H1 (cell line): ENCODE measurements around the gene GBGT1. TPM values are rescaled to one million over a fixed set of nuclear protein-coding genes. Genes with fewer than 3 reads are reported as not detected.

Experiments
- CTCF ChIA-PET: fragments of 300-600 bp; sonication (Branson Sonifier 250); formaldehyde crosslinking; loops from one replicate; lab custom pipeline; 2021; ENCODE audit not compliant: partially characterized antibody; lab: Charles Lee
- POLR2A ChIA-PET: fragments of 300-600 bp; sonication (Branson Sonifier 250); formaldehyde crosslinking; loops from one replicate; lab custom pipeline; 2021; ENCODE audit warnings: inconsistent platforms; ENCODE audit not compliant: partially characterized antibody; lab: Charles Lee
- DNase-seq, 2 experiments: peaks; one replicate each; pipeline versions ENCODE4 v3.0.0 to v3.0.0-alpha.2; 2010 to 2022; ENCODE audit warnings: low spot score in 2 of 2, low read depth in 1 of 2, mixed read lengths in 1 of 2
- FAIRE-seq: peaks from 2 replicates; lab custom pipeline; 2011; peaks lifted over from hg19 to GRCh38; lab: Jason Lieb, UNC
- H2AFZ ChIP-seq: 2 replicates; pipeline ENCODE4 v1.8.1; 2012; ENCODE audit warnings: low read length, inconsistent platforms
- H2AK5ac ChIP-seq: 2 replicates; pipeline ENCODE4 v1.6.1; 2013; ENCODE audit warnings: low read depth, low read length
- H2BK120ac ChIP-seq: replicated peaks from 2 replicates; pipeline ENCODE3; 2013; ENCODE audit warnings: low read depth, low read length, inconsistent platforms
- H2BK12ac ChIP-seq: 2 replicates; pipeline ENCODE4 v1.6.1; 2013; ENCODE audit warnings: low read depth, low read length
- H2BK15ac ChIP-seq: 2 replicates; pipeline ENCODE4 v1.6.1; 2013; ENCODE audit warnings: low read length
- H2BK20ac ChIP-seq: 2 replicates; pipeline ENCODE4 v1.6.1; 2013; ENCODE audit warnings: low read length
- H2BK5ac ChIP-seq: 2 replicates; pipeline ENCODE4 v1.6.1; 2013; ENCODE audit warnings: low read depth, low read length
- H3K14ac ChIP-seq: 2 replicates; pipeline ENCODE4 v1.6.1; 2013; ENCODE audit warnings: inconsistent platforms; ENCODE audit not compliant: insufficient read length
- H3K18ac ChIP-seq: 2 replicates; pipeline ENCODE4 v1.6.1; 2013; ENCODE audit warnings: low read length; ENCODE audit errors: extremely low read depth
- H3K23ac ChIP-seq: 2 replicates; pipeline ENCODE4 v1.6.1; 2013; ENCODE audit warnings: inconsistent platforms; ENCODE audit not compliant: insufficient read length
- H3K23me2 ChIP-seq: 2 replicates; pipeline ENCODE4 v1.6.1; 2013; ENCODE audit warnings: low read depth, low read length
- H3K27ac ChIP-seq: 2 replicates; pipeline ENCODE4 v1.6.1; 2011; ENCODE audit warnings: low read depth, low read length, inconsistent platforms
- H3K27me3 ChIP-seq, 4 experiments: replicated peaks in 1 of 4; 1 replicate in 1 of 4; 2 replicates in 3 of 4; pipeline versions ENCODE4 v1.6.1 to v1.8.1; 2011 to 2013; ENCODE audit warnings: low read length in 3 of 4, mild to moderate bottlenecking in 3 of 4, inconsistent platforms in 2 of 4, mixed read lengths in 2 of 4, moderate library complexity in 1 of 4; ENCODE audit not compliant: control insufficient read depth in 3 of 4, insufficient read depth in 3 of 4; ENCODE audit errors: extremely low read depth in 1 of 4
- H3K36me3 ChIP-seq, 4 experiments: 2 replicates each; pipeline versions ENCODE4 v1.6.1 to v1.8.1; 2011 to 2013; ENCODE audit warnings: mild to moderate bottlenecking in 4 of 4, low read length in 3 of 4, moderate library complexity in 2 of 4, control low read depth in 1 of 4, inconsistent platforms in 1 of 4; ENCODE audit not compliant: insufficient read depth in 4 of 4, control insufficient read depth in 2 of 4
- H3K4ac ChIP-seq: replicated peaks from 2 replicates; pipeline ENCODE3; 2013; ENCODE audit warnings: low read length, low read depth, mixed read lengths, inconsistent platforms; ENCODE audit not compliant: insufficient read length
- H3K4me1 ChIP-seq, 4 experiments: replicated peaks in 1 of 4; 1 replicate in 1 of 4; 2 replicates in 3 of 4; pipeline versions ENCODE4 v1.6.1 to v1.8.1; 2011 to 2013; ENCODE audit warnings: low read length in 3 of 4, inconsistent platforms in 2 of 4, mixed read lengths in 1 of 4; ENCODE audit not compliant: insufficient read depth in 4 of 4, control insufficient read depth in 3 of 4
- H3K4me2 ChIP-seq, 2 experiments: 2 replicates each; pipeline versions ENCODE4 v1.6.1 to v1.8.1; 2011 to 2013; ENCODE audit warnings: low read depth in 2 of 2, low read length in 2 of 2, control low read depth in 1 of 2, inconsistent platforms in 1 of 2, mild to moderate bottlenecking in 1 of 2; ENCODE audit not compliant: insufficient read depth in 1 of 2
- H3K4me3 ChIP-seq, 4 experiments: fragments of 200-600, 300-600 bp in 1 of 4; sonication (generic), shearing (Covaris generic), sonication (Bioruptor Twin) in 1 of 4; 2 replicates each; pipeline versions ENCODE4 v1.5.1 to v1.8.1; 2011 to 2016; ENCODE audit warnings: low read length in 4 of 4, low read depth in 3 of 4, control low read depth in 2 of 4, inconsistent platforms in 2 of 4, mild to moderate bottlenecking in 2 of 4, mixed read lengths in 1 of 4, moderate library complexity in 1 of 4; ENCODE audit not compliant: insufficient read depth in 2 of 4; ENCODE audit errors: extremely low read depth in 1 of 4
- H3K56ac ChIP-seq: replicated peaks from 2 replicates; pipeline ENCODE3; 2013; ENCODE audit warnings: low read depth, mild to moderate bottlenecking, mixed read lengths, low read length, inconsistent platforms; ENCODE audit not compliant: insufficient read length
- H3K79me1 ChIP-seq: 2 replicates; pipeline ENCODE4 v1.6.1; 2013; ENCODE audit warnings: low read depth, low read length, control low read depth
- H3K79me2 ChIP-seq, 2 experiments: 2 replicates each; pipeline versions ENCODE4 v1.6.1 to v1.8.1; 2012 to 2013; ENCODE audit warnings: low read length in 2 of 2, mild to moderate bottlenecking in 2 of 2, inconsistent platforms in 1 of 2; ENCODE audit not compliant: insufficient read depth in 2 of 2, control insufficient read depth in 1 of 2
- H3K9ac ChIP-seq, 4 experiments: replicated peaks in 1 of 4; 1 replicate in 1 of 4; 2 replicates in 3 of 4; pipeline versions ENCODE4 v1.6.1 to v1.8.1; 2011 to 2013; ENCODE audit warnings: low read depth in 3 of 4, low read length in 3 of 4, control low read depth in 2 of 4, mild to moderate bottlenecking in 2 of 4, moderate library complexity in 2 of 4, inconsistent platforms in 1 of 4; ENCODE audit errors: extremely low read depth in 1 of 4
- H3K9me3 ChIP-seq, 2 experiments: 2 replicates each; pipeline versions ENCODE4 v1.6.1 to v1.8.1; 2012 to 2013; ENCODE audit warnings: mild to moderate bottlenecking in 2 of 2, moderate library complexity in 2 of 2, control low read depth in 1 of 2, inconsistent platforms in 1 of 2, low read depth in 1 of 2, low read length in 1 of 2, mixed read lengths in 1 of 2; ENCODE audit not compliant: insufficient read depth in 2 of 2
- H4K20me1 ChIP-seq, 2 experiments: replicated peaks in 1 of 2; 2 replicates each; pipeline versions ENCODE3 to v1.8.1; 2011 to 2013; ENCODE audit warnings: inconsistent platforms in 2 of 2, low read length in 2 of 2, mild to moderate bottlenecking in 1 of 2; ENCODE audit not compliant: insufficient read depth in 2 of 2, control insufficient read depth in 1 of 2
- H4K5ac ChIP-seq: 2 replicates; pipeline ENCODE4 v1.6.1; 2013; ENCODE audit warnings: low read length, low read depth, mixed read lengths, inconsistent platforms; ENCODE audit not compliant: insufficient read length
- H4K8ac ChIP-seq: 2 replicates; pipeline ENCODE4 v1.8.0; 2013; ENCODE audit warnings: mild to moderate bottlenecking, moderate library complexity, low read length, inconsistent platforms; ENCODE audit not compliant: insufficient read depth; ENCODE audit errors: extremely low read depth
- H4K91ac ChIP-seq: replicated peaks from 2 replicates; pipeline ENCODE3; 2013; ENCODE audit warnings: low read length, mixed read lengths, inconsistent platforms; ENCODE audit not compliant: insufficient read length
- BACH1 ChIP-seq: IDR thresholded peaks from 2 replicates; pipeline ENCODE4 v1.6.1; 2012; ENCODE audit warnings: low read length, improper control_type of control experiment
- CREB1 ChIP-seq: IDR thresholded peaks from 2 replicates; pipeline ENCODE4 v1.6.1; 2012; ENCODE audit warnings: inconsistent platforms
- JUN ChIP-seq: IDR thresholded peaks from 2 replicates; pipeline ENCODE4 v1.6.1; 2011; ENCODE audit warnings: low read depth, mild to moderate bottlenecking, improper control_type of control experiment, low read length
- NANOG ChIP-seq: IDR thresholded peaks from 2 replicates; pipeline ENCODE4 v1.6.1; 2011; ENCODE audit warnings: low read length, low read depth, mild to moderate bottlenecking, inconsistent platforms; ENCODE audit not compliant: insufficient read depth, poor library complexity, severe bottlenecking
- POU5F1 ChIP-seq: IDR thresholded peaks from 2 replicates; pipeline ENCODE4 v1.6.1; 2011; ENCODE audit warnings: low read depth, mild to moderate bottlenecking, low read length, moderate library complexity
- RAD21 ChIP-seq, 2 experiments: IDR thresholded peaks in 1 of 2; conservative IDR thresholded peaks in 1 of 2; 2 replicates each; pipeline ENCODE4 v1.6.1; 2011; ENCODE audit warnings: low read depth in 2 of 2, low read length in 2 of 2, improper control_type of control experiment in 1 of 2, inconsistent platforms in 1 of 2, mild to moderate bottlenecking in 1 of 2, moderate library complexity in 1 of 2
- SP4 ChIP-seq: IDR thresholded peaks from 2 replicates; pipeline ENCODE4 v1.6.1; 2012; ENCODE audit warnings: low read length, inconsistent platforms
- SRF ChIP-seq: IDR thresholded peaks from 2 replicates; pipeline ENCODE4 v1.6.1; 2011; ENCODE audit warnings: mild to moderate bottlenecking, low read depth, low read length, moderate library complexity
- TAF7 ChIP-seq: optimal IDR thresholded peaks from 2 replicates; pipeline ENCODE3; 2011; ENCODE audit warnings: low read depth, mild to moderate bottlenecking, inconsistent platforms, low read length, moderate library complexity, borderline replicate concordance
- WGBS, 2 experiments: shearing (Covaris generic) in 1 of 2; methylation state at CpG; one replicate each; pipeline versions ENCODE4 v1.1.6 to v1.1.7; 2013 to 2015; ENCODE audit warnings: low lambda C conversion rate in 2 of 2, mixed read lengths in 2 of 2, inconsistent platforms in 1 of 2, low coverage in 1 of 2, missing lambda C conversion rate in 1 of 2; ENCODE audit not compliant: insufficient replicate concordance in 2 of 2, insufficient coverage in 1 of 2, insufficient read length in 1 of 2; ENCODE audit errors: extremely low coverage in 1 of 2, missing lambda C conversion rate in 1 of 2; 5-methylcytosine and 5-hydroxymethylcytosine counted together
- polyA plus RNA-seq, 7 experiments: library from polyadenylated mRNA; depleted of rRNA in 3 of 7; stranded (reverse) in 5 of 7; unstranded in 2 of 7; fragments of >200 nt in 5 of 7; fragments of 200-250 nt in 2 of 7; gene quantifications; 1 replicate in 5 of 7; 2 replicates in 1 of 7; 4 replicates in 1 of 7; pipeline versions ENCODE4 v1.2.1 to v1.2.3, GENCODE V29; 2011 to 2013; ENCODE audit warnings: missing spikeins in 2 of 7, mixed read lengths in 2 of 7
- total RNA-seq: library from RNA; stranded (reverse); fragmentation: NEBNext Ultra II Directional; extraction: Animal tissue kit (Norgen Biotek cat#: 25700); gene quantifications from 2 replicates; pipeline ENCODE4 v1.2.1, GENCODE V29; 2021
- TF ChIP-seq, protein P1 (sequence below), 3 experiments: IDR thresholded peaks; 1 replicate in 2 of 3; 2 replicates in 1 of 3; pipeline versions ENCODE4 v1.5.1 to v1.6.1; 2011; ENCODE audit warnings: low read length in 3 of 3, mild to moderate bottlenecking in 3 of 3, inconsistent platforms in 2 of 3, low read depth in 1 of 3, moderate library complexity in 1 of 3; ENCODE audit not compliant: insufficient read depth in 1 of 3; ENCODE audit errors: control extremely low read depth in 1 of 3

Gene GBGT1
- total and polyA plus RNA-seq, 2 of the 8 experiments (the other 6 are each of a cell fraction or from before 2014, with no cell fraction given) = 7.1 to 9.7 TPM

DNA sequence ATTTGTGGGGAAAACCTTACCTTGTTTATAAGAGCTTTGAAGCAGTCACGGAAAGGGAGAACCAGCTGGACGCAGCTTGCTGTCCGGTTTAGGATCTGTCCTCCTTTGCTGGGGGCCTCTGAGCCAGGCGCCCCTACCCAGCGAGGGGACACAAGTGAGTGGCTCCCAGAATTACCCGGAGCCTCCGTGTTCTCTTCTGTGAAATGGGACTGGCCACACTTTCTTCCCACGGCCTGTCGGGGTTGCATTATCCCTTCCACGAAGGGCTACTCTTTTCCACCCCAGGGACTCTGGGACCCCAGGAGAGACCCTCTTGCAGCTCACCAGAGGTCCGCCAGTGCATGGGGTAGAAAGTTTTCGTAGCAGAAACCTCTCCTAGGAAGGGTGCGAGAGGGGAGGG lies 477 bp upstream of the GBGT1 start:
- Histone ChIP-seq H3K9ac (no peak overlapping the region), H2AFZ (peak overlapping the region; percentile 54; the same call in 1 of the 2 replicates), H3K4me2 (peak overlapping the region; percentile 60 to 83), H3K4ac (no peak overlapping the region), H3K18ac (no peak overlapping the region), H4K20me1 (peaks cover 0 to 8% of the 10 kb centered on the region in 2 experiments), H3K27ac (no peak overlapping the region), H2BK20ac (no peak overlapping the region), H3K23ac (no peak overlapping the region), H4K91ac (no peak overlapping the region), H3K14ac (no peak overlapping the region), H2BK15ac (no peak overlapping the region), H4K5ac (no peak overlapping the region), H3K27me3 (peaks cover 2 to 25% (median 16%) of the 10 kb centered on the region in 4 experiments), H3K36me3 (no peaks in the 10 kb centered on the region), H2AK5ac (no peak overlapping the region), H3K23me2 (peaks cover 7% of the 10 kb centered on the region; the same call in 1 of the 2 replicates), H3K9me3 (no peaks in the 10 kb centered on the region), H3K79me2 (no peaks in the 10 kb centered on the region), H4K8ac (0 out of 2 replicates have a peak overlapping the region, but pooled peaks have one; percentile 74), H3K4me1 (peaks cover 0 to 3% (median 0%) of the 10 kb centered on the region in 4 experiments; a peak in 2 of 7 replicates), H2BK120ac (no peak overlapping the region), H2BK12ac (no peak overlapping the region), H2BK5ac (no peak overlapping the region), H3K79me1 (no peaks in the 10 kb centered on the region), H3K4me3 (peak overlapping the region; percentile 42 to 75 (median 54); a peak in 6 of 8 replicates), H3K56ac (no peak overlapping the region)
- POLR2A ChIA-PET = interaction anchor here (0.7 to 0.8 kb wide), 2 partner anchors 15 to 50 kb away, joined by 3 to 4 read pairs; no protein-coding TSS in a partner anchor
- TF ChIP-seq BACH1 (no peak), RAD21 (IDR thresholded peaks at IDR 0.05 in 1 of 2, conservative IDR thresholded peaks at IDR 0.05 in 1 of 2; ENCODE audit: low read depth in 2 of 2, low read length in 2 of 2) (no peak), SP4 (no peak), CREB1 (no peak), POU5F1 (no peak), NANOG (no peak), JUN (no peak), SRF (no peak), TAF7 (no peak)
- TF ChIP-seq, protein P1, sequence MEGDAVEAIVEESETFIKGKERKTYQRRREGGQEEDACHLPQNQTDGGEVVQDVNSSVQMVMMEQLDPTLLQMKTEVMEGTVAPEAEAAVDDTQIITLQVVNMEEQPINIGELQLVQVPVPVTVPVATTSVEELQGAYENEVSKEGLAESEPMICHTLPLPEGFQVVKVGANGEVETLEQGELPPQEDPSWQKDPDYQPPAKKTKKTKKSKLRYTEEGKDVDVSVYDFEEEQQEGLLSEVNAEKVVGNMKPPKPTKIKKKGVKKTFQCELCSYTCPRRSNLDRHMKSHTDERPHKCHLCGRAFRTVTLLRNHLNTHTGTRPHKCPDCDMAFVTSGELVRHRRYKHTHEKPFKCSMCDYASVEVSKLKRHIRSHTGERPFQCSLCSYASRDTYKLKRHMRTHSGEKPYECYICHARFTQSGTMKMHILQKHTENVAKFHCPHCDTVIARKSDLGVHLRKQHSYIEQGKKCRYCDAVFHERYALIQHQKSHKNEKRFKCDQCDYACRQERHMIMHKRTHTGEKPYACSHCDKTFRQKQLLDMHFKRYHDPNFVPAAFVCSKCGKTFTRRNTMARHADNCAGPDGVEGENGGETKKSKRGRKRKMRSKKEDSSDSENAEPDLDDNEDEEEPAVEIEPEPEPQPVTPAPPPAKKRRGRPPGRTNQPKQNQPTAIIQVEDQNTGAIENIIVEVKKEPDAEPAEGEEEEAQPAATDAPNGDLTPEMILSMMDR (IDR thresholded peaks at IDR 0.05; ENCODE audit: control extremely low read depth in 1 of 3, insufficient read depth in 1 of 3, low read depth in 1 of 3, low read length in 3 of 3) = no peak
- no peak for DNase-seq
- CTCF ChIA-PET = interaction anchor here (0.8 to 1.4 kb wide), 3 partner anchors 8 to 175 kb away, joined by 3 to 8 read pairs (median 4); no protein-coding TSS in a partner anchor
- WGBS, 2 experiments = 78% methylated on average over 12 of the region's 13 CpGs; no CpG with 5 or more reads in 1 of the 2 experiments
- no peak for FAIRE-seq
